ENCODE measurements around the gene TBCA.

DNA sequence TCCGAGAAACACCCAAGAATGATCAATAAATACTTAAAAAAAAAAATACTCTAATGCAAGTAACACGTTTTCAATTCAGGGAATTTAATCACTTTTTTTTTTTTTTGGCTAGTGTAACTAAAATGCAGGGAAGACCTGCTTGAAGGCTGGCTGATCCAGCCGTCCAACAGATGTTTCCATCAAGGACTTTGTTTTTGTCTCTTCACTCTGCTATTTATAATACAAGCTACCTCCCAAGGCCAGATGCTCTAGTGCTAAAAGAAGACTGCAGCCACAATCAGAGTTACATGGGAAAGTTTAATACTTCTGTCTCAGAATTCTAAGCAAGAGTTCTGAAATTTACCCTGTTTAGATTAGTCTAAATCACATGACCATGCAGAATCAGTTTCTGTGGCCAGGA, 14.5 kb downstream of the TBCA start:
- TF ChIP-seq YY1 (IDR thresholded peaks at IDR 0.05; ENCODE audit: extremely low read depth, insufficient replicate concordance, low read depth, low read length): no peak
- TF ChIP-seq, protein P1, sequence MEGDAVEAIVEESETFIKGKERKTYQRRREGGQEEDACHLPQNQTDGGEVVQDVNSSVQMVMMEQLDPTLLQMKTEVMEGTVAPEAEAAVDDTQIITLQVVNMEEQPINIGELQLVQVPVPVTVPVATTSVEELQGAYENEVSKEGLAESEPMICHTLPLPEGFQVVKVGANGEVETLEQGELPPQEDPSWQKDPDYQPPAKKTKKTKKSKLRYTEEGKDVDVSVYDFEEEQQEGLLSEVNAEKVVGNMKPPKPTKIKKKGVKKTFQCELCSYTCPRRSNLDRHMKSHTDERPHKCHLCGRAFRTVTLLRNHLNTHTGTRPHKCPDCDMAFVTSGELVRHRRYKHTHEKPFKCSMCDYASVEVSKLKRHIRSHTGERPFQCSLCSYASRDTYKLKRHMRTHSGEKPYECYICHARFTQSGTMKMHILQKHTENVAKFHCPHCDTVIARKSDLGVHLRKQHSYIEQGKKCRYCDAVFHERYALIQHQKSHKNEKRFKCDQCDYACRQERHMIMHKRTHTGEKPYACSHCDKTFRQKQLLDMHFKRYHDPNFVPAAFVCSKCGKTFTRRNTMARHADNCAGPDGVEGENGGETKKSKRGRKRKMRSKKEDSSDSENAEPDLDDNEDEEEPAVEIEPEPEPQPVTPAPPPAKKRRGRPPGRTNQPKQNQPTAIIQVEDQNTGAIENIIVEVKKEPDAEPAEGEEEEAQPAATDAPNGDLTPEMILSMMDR (IDR thresholded peaks at IDR 0.05 in 2 of 3, conservative IDR thresholded peaks at IDR 0.05 in 1 of 3; ENCODE audit: borderline replicate concordance in 1 of 3, insufficient read depth in 1 of 3, low read depth in 2 of 3, low read length in 2 of 3): no peak
- no peak for TF ChIP-seq SRF (IDR thresholded peaks at IDR 0.05; ENCODE audit: low read depth)
- no peak for TF ChIP-seq ZNF274 (IDR thresholded peaks at IDR 0.05; ENCODE audit: low read depth, low read length)
- no peak for TF ChIP-seq POLR2A (IDR thresholded peaks at IDR 0.05; ENCODE audit: borderline replicate concordance, extremely low read depth, insufficient read depth, insufficient read length)
- TF ChIP-seq EZH2phosphoT487 (IDR thresholded peaks at IDR 0.05; ENCODE audit: borderline replicate concordance): no peak
- TF ChIP-seq MAX (IDR thresholded peaks at IDR 0.05): no peak
- no peak for TF ChIP-seq EZH2 (IDR thresholded peaks at IDR 0.05)
- no peak for TF ChIP-seq POLR2AphosphoS5 (IDR thresholded peaks at IDR 0.05; ENCODE audit: low read depth, low read length)
- no peak for TF ChIP-seq SP1 (IDR thresholded peaks at IDR 0.05; ENCODE audit: low read depth)

Measured in HCT116 (cell line).